SK-N-SH (cell line): ENCODE data around the gene PSMB2.

Source experiments
- CTCF ChIP-seq: fragments of 200-600 bp; sonication (generic); IDR thresholded peaks from 2 replicates; pipeline ENCODE4 v1.6.1; 2017; ENCODE audit warnings: antibody characterized with exemption, mild to moderate bottlenecking, moderate library complexity
- ELF1 ChIP-seq: IDR thresholded peaks from 2 replicates; pipeline ENCODE4 v1.4.0; 2012
- EZH2phosphoT487 ChIP-seq: fragments of 200-600 bp; sonication (generic); IDR thresholded peaks from 2 replicates; pipeline ENCODE4 v1.6.1; 2017; ENCODE audit warnings: low read depth, mixed run types, mild to moderate bottlenecking, antibody characterized with exemption, moderate library complexity, borderline replicate concordance
- FOXM1 ChIP-seq: IDR thresholded peaks from 2 replicates; pipeline ENCODE4 v1.4.0; 2012; ENCODE audit warnings: low read depth, mild to moderate bottlenecking
- JUND ChIP-seq: IDR thresholded peaks from 2 replicates; pipeline ENCODE4 v1.4.0; 2012
- MXI1 ChIP-seq: IDR thresholded peaks from 2 replicates; pipeline ENCODE4 v1.6.1; 2012; ENCODE audit warnings: mild to moderate bottlenecking, low read depth, low read length, improper control_type of control experiment
- NFIC ChIP-seq: IDR thresholded peaks from 2 replicates; pipeline ENCODE4 v1.4.0; 2012; ENCODE audit warnings: borderline replicate concordance
- RAD21 ChIP-seq: IDR thresholded peaks from 2 replicates; pipeline ENCODE4 v1.6.1; 2012; ENCODE audit warnings: mild to moderate bottlenecking, low read length
- SMC3 ChIP-seq: IDR thresholded peaks from 2 replicates; pipeline ENCODE4 v1.6.1; 2012; ENCODE audit warnings: low read depth, low read length, improper control_type of control experiment
- YY1 ChIP-seq: IDR thresholded peaks from 2 replicates; pipeline ENCODE4 v1.4.0; 2012; ENCODE audit warnings: low read depth, mild to moderate bottlenecking
- TF ChIP-seq, protein P1 (sequence below): IDR thresholded peaks from 2 replicates; pipeline ENCODE4 v1.6.1; 2012; ENCODE audit warnings: mild to moderate bottlenecking, low read depth, low read length, moderate library complexity
- TF ChIP-seq, protein P2 (sequence below): fragments of 150-350 bp; IDR thresholded peaks from 2 replicates; pipeline ENCODE4 v1.6.1; 2017; ENCODE audit warnings: antibody characterized with exemption, low read length, low read depth, borderline replicate concordance
- TF ChIP-seq, protein P3 (sequence below): fragments of 150-350 bp; IDR thresholded peaks from 2 replicates; pipeline ENCODE4 v1.6.1; 2016; ENCODE audit warnings: mild to moderate bottlenecking, low read depth, low read length

DNA sequence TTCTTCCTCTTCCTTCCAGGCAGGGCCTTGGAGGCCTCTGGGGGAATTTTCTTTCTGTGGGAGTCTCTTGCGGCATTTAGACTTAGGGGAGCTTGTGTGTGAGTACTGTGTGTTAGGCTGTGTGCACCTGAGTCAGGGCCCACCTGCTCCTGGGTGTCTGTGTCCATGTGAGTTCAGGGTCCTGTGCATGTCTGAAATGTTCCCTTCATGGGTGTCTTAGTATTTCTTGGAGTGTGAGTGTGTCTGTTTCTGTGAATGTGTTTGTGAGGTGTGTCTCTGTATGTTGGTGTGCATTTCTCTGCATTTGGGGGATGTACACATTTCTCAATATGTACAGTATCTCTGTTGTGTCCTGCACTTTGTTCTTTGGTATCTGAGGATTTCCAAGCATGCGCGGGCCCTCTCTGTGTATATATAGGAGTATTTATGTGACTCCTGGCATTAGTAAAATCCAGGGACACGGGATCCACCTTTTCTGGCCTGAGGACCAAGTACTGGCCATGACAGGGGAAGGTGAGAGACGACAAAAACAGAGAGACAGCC is 65.8 kb downstream of the PSMB2 start:
- TF ChIP-seq RAD21 (no peak), CTCF (no peak), EZH2phosphoT487 (no peak), NFIC (no peak), FOXM1 (no peak), MXI1 (no peak), YY1 (no peak), ELF1 (no peak), JUND (no peak), SMC3 (no peak)
- TF ChIP-seq, protein P1, sequence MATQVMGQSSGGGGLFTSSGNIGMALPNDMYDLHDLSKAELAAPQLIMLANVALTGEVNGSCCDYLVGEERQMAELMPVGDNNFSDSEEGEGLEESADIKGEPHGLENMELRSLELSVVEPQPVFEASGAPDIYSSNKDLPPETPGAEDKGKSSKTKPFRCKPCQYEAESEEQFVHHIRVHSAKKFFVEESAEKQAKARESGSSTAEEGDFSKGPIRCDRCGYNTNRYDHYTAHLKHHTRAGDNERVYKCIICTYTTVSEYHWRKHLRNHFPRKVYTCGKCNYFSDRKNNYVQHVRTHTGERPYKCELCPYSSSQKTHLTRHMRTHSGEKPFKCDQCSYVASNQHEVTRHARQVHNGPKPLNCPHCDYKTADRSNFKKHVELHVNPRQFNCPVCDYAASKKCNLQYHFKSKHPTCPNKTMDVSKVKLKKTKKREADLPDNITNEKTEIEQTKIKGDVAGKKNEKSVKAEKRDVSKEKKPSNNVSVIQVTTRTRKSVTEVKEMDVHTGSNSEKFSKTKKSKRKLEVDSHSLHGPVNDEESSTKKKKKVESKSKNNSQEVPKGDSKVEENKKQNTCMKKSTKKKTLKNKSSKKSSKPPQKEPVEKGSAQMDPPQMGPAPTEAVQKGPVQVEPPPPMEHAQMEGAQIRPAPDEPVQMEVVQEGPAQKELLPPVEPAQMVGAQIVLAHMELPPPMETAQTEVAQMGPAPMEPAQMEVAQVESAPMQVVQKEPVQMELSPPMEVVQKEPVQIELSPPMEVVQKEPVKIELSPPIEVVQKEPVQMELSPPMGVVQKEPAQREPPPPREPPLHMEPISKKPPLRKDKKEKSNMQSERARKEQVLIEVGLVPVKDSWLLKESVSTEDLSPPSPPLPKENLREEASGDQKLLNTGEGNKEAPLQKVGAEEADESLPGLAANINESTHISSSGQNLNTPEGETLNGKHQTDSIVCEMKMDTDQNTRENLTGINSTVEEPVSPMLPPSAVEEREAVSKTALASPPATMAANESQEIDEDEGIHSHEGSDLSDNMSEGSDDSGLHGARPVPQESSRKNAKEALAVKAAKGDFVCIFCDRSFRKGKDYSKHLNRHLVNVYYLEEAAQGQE, result no peak
- TF ChIP-seq, protein P2, sequence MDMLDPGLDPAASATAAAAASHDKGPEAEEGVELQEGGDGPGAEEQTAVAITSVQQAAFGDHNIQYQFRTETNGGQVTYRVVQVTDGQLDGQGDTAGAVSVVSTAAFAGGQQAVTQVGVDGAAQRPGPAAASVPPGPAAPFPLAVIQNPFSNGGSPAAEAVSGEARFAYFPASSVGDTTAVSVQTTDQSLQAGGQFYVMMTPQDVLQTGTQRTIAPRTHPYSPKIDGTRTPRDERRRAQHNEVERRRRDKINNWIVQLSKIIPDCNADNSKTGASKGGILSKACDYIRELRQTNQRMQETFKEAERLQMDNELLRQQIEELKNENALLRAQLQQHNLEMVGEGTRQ, result no peak
- TF ChIP-seq, protein P3, sequence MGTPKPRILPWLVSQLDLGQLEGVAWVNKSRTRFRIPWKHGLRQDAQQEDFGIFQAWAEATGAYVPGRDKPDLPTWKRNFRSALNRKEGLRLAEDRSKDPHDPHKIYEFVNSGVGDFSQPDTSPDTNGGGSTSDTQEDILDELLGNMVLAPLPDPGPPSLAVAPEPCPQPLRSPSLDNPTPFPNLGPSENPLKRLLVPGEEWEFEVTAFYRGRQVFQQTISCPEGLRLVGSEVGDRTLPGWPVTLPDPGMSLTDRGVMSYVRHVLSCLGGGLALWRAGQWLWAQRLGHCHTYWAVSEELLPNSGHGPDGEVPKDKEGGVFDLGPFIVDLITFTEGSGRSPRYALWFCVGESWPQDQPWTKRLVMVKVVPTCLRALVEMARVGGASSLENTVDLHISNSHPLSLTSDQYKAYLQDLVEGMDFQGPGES, result no peak
